GM18907 (cell line): ENCODE data around the gene AUTS2.
"Not testable (repeated sequence)": the region's sequence is repeated elsewhere in the genome, so short reads cannot be mapped to it uniquely, and the experiment has no call there.

ENCODE experiments used
- ATAC-seq: cut with Tn5 transposase; IDR thresholded peaks from one replicate; pipeline ENCODE4 v1.9.1; 2021; ENCODE audit warnings: mild to moderate bottlenecking, moderate library complexity; ENCODE audit not compliant: unreplicated experiment

The AUTS2 gene

GRCh38 chr7:70353330-70353945 is 755.2 kb downstream of the AUTS2 start:
- ATAC-seq: no peak

- ATAC-seq: no peak
Measured at GRCh38 chr7:70353946-70354335, 755.7 kb downstream of the AUTS2 start.

GRCh38 chr7:70354409-70355169 is 756.3 kb downstream of the AUTS2 start:
- no peak for ATAC-seq

GRCh38 chr7:70355198-70356020 is 757.1 kb downstream of the AUTS2 start:
- ATAC-seq: no peak

- no peak for ATAC-seq
Measured at GRCh38 chr7:70356085-70356786, 758.0 kb downstream of the AUTS2 start.

- no peak for ATAC-seq
Measured at GRCh38 chr7:70356787-70357328, 758.6 kb downstream of the AUTS2 start.

GRCh38 chr7:70360557-70360956 is 762.3 kb downstream of the AUTS2 start:
- no peak for ATAC-seq

- ATAC-seq: no peak
Measured at GRCh38 chr7:70361821-70362220, 763.5 kb downstream of the AUTS2 start.

GRCh38 chr7:70364393-70364792 is 766.1 kb downstream of the AUTS2 start:
- ATAC-seq: not testable (repeated sequence)

GRCh38 chr7:70371652-70372051 is 773.4 kb downstream of the AUTS2 start:
- ATAC-seq: no peak

GRCh38 chr7:70372768-70373515 is 774.7 kb downstream of the AUTS2 start:
- ATAC-seq: no peak

GRCh38 chr7:70374772-70375533 is 776.7 kb downstream of the AUTS2 start:
- no peak for ATAC-seq

GRCh38 chr7:70376561-70377031 is 778.3 kb downstream of the AUTS2 start:
- no peak for ATAC-seq

- ATAC-seq: no peak
Measured at GRCh38 chr7:70377957-70378356, 779.7 kb downstream of the AUTS2 start.

- ATAC-seq: no peak
Measured at GRCh38 chr7:70379210-70379609, 780.9 kb downstream of the AUTS2 start.

GRCh38 chr7:70380421-70381015 is 782.2 kb downstream of the AUTS2 start:
- ATAC-seq: no peak

GRCh38 chr7:70383066-70383782 is 784.9 kb downstream of the AUTS2 start:
- no peak for ATAC-seq

- no peak for ATAC-seq
Measured at GRCh38 chr7:70384024-70384423, 785.7 kb downstream of the AUTS2 start.
